ENCODE data around the gene MCRS1. TPM values are rescaled to one million over a fixed set of nuclear protein-coding genes. Genes with fewer than 3 reads are reported as not detected.

MCRS1 gene
- total RNA-seq, 1 experiment from 2014 or later, result 103 TPM

DNA sequence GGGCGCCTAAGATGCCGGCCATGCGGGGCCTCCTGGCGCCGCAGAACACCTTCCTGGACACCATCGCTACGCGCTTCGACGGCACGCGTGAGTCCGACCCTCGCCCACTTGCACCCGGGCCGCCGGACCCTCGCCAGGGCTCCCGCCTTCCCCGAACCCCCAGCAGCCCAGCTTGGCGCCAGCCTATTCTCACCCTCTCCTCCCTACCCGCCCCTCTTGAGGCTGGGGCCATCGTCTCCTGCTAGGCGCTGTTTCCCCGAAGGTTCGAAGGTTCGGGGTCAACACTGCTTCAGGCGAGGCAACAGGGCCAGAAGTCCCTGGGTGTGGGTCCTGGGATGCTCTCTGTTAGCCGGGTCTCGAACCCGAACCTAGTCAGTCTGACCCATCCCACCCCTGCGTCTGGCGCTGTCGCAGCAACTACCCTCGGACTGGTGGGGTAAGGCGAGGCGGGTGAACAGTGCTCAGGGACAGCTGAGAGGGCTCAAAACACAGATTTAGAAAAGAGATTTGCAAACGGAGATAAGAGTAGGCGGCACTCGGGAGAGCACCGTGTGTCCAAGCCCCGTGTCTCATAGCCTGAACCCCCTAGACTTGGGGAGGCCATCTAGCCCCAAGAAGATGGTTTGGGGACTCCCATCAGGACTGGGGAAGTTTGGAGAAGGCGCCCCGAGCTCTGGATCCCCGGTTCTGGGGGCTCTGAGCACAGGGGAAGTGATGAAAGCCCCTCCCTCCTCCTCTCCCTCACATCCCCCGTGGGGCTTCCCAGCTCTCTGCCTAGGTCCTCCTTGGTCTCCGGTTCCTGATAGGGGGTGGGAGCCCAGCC is 28.3 kb downstream of the MCRS1 start:
- TF ChIP-seq, protein P1, sequence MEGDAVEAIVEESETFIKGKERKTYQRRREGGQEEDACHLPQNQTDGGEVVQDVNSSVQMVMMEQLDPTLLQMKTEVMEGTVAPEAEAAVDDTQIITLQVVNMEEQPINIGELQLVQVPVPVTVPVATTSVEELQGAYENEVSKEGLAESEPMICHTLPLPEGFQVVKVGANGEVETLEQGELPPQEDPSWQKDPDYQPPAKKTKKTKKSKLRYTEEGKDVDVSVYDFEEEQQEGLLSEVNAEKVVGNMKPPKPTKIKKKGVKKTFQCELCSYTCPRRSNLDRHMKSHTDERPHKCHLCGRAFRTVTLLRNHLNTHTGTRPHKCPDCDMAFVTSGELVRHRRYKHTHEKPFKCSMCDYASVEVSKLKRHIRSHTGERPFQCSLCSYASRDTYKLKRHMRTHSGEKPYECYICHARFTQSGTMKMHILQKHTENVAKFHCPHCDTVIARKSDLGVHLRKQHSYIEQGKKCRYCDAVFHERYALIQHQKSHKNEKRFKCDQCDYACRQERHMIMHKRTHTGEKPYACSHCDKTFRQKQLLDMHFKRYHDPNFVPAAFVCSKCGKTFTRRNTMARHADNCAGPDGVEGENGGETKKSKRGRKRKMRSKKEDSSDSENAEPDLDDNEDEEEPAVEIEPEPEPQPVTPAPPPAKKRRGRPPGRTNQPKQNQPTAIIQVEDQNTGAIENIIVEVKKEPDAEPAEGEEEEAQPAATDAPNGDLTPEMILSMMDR (conservative IDR thresholded peaks at IDR 0.05), result no peak
- Histone ChIP-seq H3K79me2 (ENCODE audit: insufficient read depth, low read length) (no peaks in the 10 kb centered on the region), H4K5ac (ENCODE audit: insufficient read length, low read depth, low read length) (no peak overlapping the region), H4K8ac (replicated peaks; ENCODE audit: insufficient read length, low read depth, low read length) (no peak overlapping the region), H3K27ac (ENCODE audit: insufficient read length, low read depth, low read length) (no peak overlapping the region), H3K4ac (ENCODE audit: low read depth, low read length) (no peak overlapping the region), H3K23me2 (ENCODE audit: insufficient read length, low read depth, low read length, poor library complexity, severe bottlenecking) (peaks cover 14% of the 10 kb centered on the region), H3K27me3 (ENCODE audit: insufficient read depth, low read length) (peaks cover 63% of the 10 kb centered on the region), H3K14ac (ENCODE audit: insufficient read depth, low read length) (no peak overlapping the region), H2BK12ac (ENCODE audit: insufficient read length, low read depth, low read length) (no peak overlapping the region), H4K91ac (ENCODE audit: insufficient read length, low read depth, low read length) (no peak overlapping the region), H3K56ac (ENCODE audit: insufficient read length, low read depth, low read length) (no peak overlapping the region), H3K79me1 (ENCODE audit: insufficient read depth, low read depth, low read length, poor library complexity, severe bottlenecking) (no peaks in the 10 kb centered on the region), H3T11ph (ENCODE audit: low read length) (no peak overlapping the region), H2BK20ac (ENCODE audit: low read depth, low read length, poor library complexity, severe bottlenecking) (no peak overlapping the region), H2AFZ (ENCODE audit: low read length) (no peak overlapping the region), H3K4me1 (ENCODE audit: insufficient read depth, low read length) (no peaks in the 10 kb centered on the region; the same call in 1 of the 2 replicates), H3K18ac (ENCODE audit: insufficient read length, low read depth, low read length) (no peak overlapping the region), H2BK15ac (ENCODE audit: low read depth, low read length) (no peak overlapping the region), H4K20me1 (ENCODE audit: control insufficient read depth, insufficient read depth, insufficient read length) (no peaks in the 10 kb centered on the region), H3K9me3 (ENCODE audit: control insufficient read depth, low read depth, low read length) (no peaks in the 10 kb centered on the region), H3K23ac (ENCODE audit: insufficient read length, low read depth, low read length) (no peak overlapping the region), H2BK5ac (ENCODE audit: insufficient read length, low read length) (no peak overlapping the region), H3K4me2 (ENCODE audit: insufficient read depth, insufficient read length, low read length) (no peak overlapping the region), H2BK120ac (ENCODE audit: low read depth, low read length, poor library complexity, severe bottlenecking) (no peak overlapping the region), H3K9ac (ENCODE audit: extremely low read depth, insufficient read length, low read length) (no peak overlapping the region), H2AK5ac (ENCODE audit: insufficient read length, low read length) (no peak overlapping the region)
- whole genome bisulfite sequencing (ENCODE audit: extremely low coverage, insufficient read length, low lambda C conversion rate), result no CpG with 5 or more reads among the region's 47 CpGs
- Mint-ChIP-seq H3K36me3 (ENCODE audit: insufficient read depth in 1 of 3, low read depth in 3 of 3) (no peaks in the 10 kb centered on the region), H3K4me1 (peaks cover 14 to 37% of the 10 kb centered on the region in 2 experiments), H3K4me3 (peak overlapping the region; percentile 49 to 78), H3K27ac (no peak overlapping the region), H3K27me3 (ENCODE audit: low read depth) (peaks cover 96% of the 10 kb centered on the region), H3K9me3 (no peaks in the 10 kb centered on the region; a peak in 1 of 5 replicates)
- peak; percentile 31 for DNase-seq

Data from H9 (cell line).